DMS153 (cell line): ENCODE results near the gene GUCY1B1.

Source experiments
- DNase-seq: peaks from one replicate; lab custom pipeline; 2025; lab: John Stamatoyannopoulos, UW

GUCY1B1 gene

GRCh38 chr4:155758481-155759371 is at the start of gene GUCY1B1:
Gene GUCY1B1, plus strand, starts transcription at chr4:155759021. Its CDS starts 120 bp downstream, at chr4:155759141.
- no peak for DNase-seq

GRCh38 chr4:155709918-155710317 is 48.9 kb upstream of the GUCY1B1 start:
- no peak for DNase-seq

GRCh38 chr4:155711556-155711955 is 47.3 kb upstream of the GUCY1B1 start:
- DNase-seq = no peak

- DNase-seq = no peak
Observed at GRCh38 chr4:155712846-155713245, 46.0 kb upstream of the GUCY1B1 start.

- no peak for DNase-seq
Observed at GRCh38 chr4:155713911-155714310, 44.9 kb upstream of the GUCY1B1 start.

- no peak for DNase-seq
Observed at GRCh38 chr4:155722336-155722735, 36.5 kb upstream of the GUCY1B1 start.

GRCh38 chr4:155722816-155723499 is 35.9 kb upstream of the GUCY1B1 start:
- no peak for DNase-seq

- no peak for DNase-seq
Observed at GRCh38 chr4:155724731-155725130, 34.1 kb upstream of the GUCY1B1 start.

- DNase-seq = peak; percentile 13
Observed at GRCh38 chr4:155734065-155734464, 24.8 kb upstream of the GUCY1B1 start.

GRCh38 chr4:155734951-155735350 is 23.9 kb upstream of the GUCY1B1 start:
- no peak for DNase-seq

GRCh38 chr4:155735496-155735895 is 23.3 kb upstream of the GUCY1B1 start:
- no peak for DNase-seq

- DNase-seq = no peak
Observed at GRCh38 chr4:155738548-155738947, 20.3 kb upstream of the GUCY1B1 start.

- DNase-seq = no peak
Observed at GRCh38 chr4:155741546-155741945, 17.3 kb upstream of the GUCY1B1 start.

- DNase-seq = no peak
Observed at GRCh38 chr4:155742310-155743015, 16.4 kb upstream of the GUCY1B1 start.

GRCh38 chr4:155745984-155746383 is 12.8 kb upstream of the GUCY1B1 start:
- DNase-seq = no peak

- no peak for DNase-seq
Observed at GRCh38 chr4:155748039-155748438, 10.8 kb upstream of the GUCY1B1 start.

GRCh38 chr4:155749041-155749440 is 9.8 kb upstream of the GUCY1B1 start:
- no peak for DNase-seq

- no peak for DNase-seq
Observed at GRCh38 chr4:155751569-155751968, 7.3 kb upstream of the GUCY1B1 start.

GRCh38 chr4:155757745-155758265 is 1.0 kb upstream of the GUCY1B1 start:
- no peak for DNase-seq

- no peak for DNase-seq
Observed at GRCh38 chr4:155759372-155760252, 791 bp downstream of the GUCY1B1 start.

GRCh38 chr4:155761047-155761446 is 2.2 kb downstream of the GUCY1B1 start:
- DNase-seq = no peak
